Measurements from ENCODE around the gene PDZD2.

- TF ChIP-seq, protein P1, sequence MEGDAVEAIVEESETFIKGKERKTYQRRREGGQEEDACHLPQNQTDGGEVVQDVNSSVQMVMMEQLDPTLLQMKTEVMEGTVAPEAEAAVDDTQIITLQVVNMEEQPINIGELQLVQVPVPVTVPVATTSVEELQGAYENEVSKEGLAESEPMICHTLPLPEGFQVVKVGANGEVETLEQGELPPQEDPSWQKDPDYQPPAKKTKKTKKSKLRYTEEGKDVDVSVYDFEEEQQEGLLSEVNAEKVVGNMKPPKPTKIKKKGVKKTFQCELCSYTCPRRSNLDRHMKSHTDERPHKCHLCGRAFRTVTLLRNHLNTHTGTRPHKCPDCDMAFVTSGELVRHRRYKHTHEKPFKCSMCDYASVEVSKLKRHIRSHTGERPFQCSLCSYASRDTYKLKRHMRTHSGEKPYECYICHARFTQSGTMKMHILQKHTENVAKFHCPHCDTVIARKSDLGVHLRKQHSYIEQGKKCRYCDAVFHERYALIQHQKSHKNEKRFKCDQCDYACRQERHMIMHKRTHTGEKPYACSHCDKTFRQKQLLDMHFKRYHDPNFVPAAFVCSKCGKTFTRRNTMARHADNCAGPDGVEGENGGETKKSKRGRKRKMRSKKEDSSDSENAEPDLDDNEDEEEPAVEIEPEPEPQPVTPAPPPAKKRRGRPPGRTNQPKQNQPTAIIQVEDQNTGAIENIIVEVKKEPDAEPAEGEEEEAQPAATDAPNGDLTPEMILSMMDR (IDR thresholded peaks at IDR 0.05) = no peak
- TF ChIP-seq EZH2phosphoT487 (IDR thresholded peaks at IDR 0.05) = no peak
Observed at GRCh38 chr5:32135086-32135485, 496.2 kb downstream of the PDZD2 start.

Measured in neural progenitor cell (in vitro differentiated cells).